GM19193 (cell line): Measurements from ENCODE around the gene PACSIN2.
A peak's percentile ranks its signal among the peaks of the same experiment; 100 is the strongest.

Experiments
- POLR2A ChIP-seq: IDR thresholded peaks from 4 replicates; pipeline ENCODE4 v1.6.1; 2011; ENCODE audit not compliant: insufficient read depth, insufficient read length; ENCODE audit errors: extremely low read depth

The PACSIN2 gene

DNA sequence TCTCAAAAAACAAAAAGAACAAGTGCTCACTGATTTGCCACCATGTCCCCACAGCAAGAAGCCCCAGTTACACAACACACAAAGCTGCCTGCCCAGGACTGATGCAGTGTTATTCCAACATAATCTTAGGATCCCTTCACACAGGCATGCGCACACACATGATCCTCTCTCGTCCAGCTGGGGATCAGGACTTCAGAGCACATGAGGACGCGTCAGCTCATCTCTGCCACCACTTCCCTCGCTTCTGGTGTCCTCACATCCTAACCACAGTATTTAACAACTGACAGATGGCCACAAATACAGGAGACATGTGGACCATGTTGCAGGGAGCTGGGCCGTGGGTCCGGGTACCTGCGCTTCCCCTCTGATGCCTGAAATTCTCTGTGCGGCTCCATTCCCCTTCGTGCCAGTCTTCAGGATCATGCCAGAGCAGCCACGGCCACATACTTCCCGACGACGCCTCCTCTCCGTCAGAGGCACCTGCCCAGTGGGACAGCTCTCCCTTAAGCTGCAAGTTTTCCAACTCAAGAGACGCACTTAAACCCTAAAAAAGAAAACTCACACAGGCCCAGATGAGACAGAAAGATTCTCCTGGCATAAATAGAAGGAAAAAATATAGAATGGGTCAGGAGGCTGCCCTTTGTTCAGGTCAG lies 68.3 kb downstream of the PACSIN2 start:
- TF ChIP-seq POLR2A, result no peak

DNA sequence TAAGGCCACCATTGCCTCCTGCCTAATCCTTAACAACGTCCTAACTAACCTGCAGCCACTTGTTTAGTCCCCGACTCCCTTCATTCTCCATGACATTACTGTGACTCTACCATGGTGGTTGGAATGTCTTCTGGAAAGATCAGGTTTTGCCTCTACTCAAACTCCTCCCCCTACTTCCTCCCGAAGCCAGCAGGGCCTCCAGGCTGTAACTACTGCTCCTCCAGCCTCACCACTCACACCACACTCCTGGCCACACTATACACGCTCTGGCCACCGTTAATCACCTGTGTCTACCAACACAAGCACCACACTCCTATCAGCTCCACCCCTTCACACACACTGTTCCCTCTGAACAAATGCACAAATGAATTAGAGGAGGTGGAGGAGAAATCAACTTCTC lies 69.2 kb downstream of the PACSIN2 start:
- TF ChIP-seq POLR2A, result no peak

DNA sequence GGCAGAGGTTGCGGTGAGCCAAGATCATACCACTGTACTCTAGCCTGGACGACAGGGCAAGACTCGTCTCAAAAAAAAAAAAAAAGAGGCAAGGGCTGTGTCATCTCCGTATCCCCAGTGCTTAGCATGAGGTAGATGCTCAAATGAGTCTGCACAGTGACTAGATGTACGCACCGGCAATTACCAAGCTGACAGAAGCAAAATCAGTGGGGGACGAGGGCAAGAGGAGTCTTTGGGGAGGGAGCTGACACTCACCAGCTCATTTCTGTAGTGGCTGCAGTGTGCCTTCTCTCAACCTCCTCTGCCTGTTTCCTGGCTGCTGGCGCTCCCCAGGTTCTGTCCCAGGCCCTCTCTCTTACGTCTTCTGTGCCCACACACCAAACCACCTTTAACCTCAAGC lies 69.9 kb downstream of the PACSIN2 start:
- TF ChIP-seq POLR2A, result no peak

DNA sequence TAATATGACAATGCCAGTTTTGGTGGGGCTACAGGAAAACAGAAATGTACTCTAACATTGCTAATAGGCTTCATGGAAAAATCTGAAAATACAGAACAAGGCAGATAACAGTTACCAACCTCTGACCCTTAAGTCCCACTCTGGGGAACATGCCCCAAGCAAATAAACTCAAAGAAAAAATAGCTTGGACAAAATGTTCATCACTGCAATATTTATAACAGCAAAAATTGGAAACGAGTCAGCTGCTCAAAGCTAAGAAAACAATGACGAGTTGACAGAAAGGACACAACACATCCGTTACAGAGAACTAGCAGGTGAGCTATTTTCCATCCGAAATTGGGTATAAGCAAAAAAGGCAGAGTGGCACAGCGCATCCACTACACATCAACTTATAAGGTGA lies 70.5 kb downstream of the PACSIN2 start:
- no peak for TF ChIP-seq POLR2A

DNA sequence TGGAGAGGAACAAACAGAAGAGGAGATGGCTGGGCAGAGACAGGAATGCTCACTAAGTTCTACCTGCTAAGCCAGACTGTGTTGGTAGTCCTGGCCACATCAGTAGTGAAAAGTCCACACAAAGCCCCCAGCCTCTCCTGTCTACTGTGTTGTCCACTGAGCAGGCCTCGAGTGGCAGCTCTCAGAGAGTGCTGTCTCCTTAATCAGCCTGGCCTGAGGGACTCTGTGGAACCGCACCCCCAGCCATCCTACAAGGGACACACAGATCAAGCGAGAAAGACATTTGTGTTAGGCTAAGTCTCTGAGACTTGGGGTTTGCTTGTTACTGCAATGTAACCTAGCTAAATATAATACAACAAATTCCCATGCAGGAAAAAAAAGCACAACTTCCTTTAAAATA lies 71.0 kb downstream of the PACSIN2 start:
- TF ChIP-seq POLR2A, result no peak

DNA sequence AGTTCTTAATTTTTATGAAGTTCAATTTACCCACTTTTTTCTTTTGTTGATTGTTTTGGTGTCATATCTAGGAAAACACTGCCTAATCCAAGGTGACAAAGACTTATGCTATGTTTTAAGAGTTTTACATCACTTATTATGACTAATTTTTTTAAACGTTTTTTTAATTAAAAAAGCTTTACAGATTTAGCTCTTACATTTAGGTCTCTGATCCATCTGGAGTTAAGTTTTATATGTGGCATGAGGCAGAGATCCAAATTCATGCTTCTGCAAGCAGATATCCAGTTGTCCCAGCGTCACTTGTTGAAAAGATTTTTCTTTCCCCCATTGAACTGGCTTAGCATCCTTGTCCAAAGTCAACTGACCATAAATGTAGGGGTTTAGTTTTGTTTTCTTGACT lies 72.6 kb downstream of the PACSIN2 start:
- no peak for TF ChIP-seq POLR2A

DNA sequence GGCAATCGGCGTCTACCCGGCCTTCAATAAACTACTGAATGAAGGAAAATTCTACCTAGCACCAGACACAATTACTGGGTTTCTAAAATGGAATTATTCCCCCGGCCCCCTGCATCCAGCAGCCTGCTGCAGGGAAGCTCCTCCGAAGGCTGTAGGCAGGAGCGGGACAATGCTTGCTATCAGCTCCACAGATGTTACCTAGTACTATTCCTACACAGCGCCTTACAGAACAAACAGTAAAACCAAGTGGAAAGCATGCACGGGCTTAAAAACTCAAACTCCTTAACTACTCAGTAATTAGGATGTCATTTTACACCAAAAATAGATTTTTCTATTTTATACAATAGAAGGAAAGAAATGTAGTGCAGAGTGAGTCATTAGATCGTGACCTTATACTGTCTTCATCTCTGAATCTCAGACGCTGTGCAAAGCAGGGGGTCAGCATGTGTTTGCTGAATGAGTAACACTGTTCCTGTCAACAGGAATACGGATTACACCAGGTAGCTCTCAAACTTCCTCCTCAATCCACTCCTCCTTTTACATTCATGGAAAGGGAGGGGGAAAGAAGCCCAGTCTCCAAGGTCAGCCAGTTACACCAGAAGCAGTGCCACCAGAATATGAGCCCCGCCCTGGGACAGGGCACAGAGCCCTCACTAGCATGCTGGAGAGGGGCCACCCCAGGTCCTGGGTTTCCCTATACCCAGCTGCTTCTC lies 74.9 kb downstream of the PACSIN2 start:
- no peak for TF ChIP-seq POLR2A

DNA sequence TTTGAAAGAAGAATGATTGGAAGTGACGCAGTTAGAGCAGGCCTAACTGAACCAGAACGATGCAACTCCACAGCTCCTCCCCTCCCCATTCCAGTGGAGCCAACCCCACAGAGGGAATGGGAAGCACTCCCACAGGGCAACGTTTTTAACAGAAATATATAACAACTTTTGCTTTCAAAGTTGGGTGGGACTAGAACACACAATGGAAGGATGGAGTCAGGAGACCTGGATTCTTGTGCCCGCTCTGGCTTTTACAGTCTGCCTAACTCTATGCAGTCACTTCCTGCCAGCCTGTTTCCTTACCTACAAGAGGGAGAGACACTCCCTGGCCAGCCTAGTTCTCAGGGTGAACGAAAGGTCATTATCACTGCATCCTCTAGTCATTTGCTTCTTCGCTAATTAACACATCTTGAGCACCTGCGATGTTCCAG lies 75.5 kb downstream of the PACSIN2 start:
- no peak for TF ChIP-seq POLR2A

DNA sequence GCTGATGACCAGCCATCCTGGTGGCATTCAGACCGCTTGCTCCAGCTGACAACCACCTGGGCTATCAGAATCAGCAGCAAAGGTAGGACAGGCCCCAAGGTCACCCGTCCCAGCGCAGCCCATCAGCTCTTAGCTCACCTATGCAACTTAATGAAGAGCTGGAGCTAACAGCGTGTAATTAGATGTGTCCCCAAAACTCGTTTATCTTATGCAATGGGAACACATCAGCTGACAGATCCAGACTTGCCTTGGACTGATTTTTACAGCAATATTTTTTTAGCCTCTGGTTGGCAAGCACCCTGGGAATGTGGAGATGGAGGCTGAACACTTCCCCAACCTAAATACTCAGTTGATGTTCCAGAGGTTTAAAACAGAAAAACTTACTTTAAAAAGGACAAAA lies 76.0 kb downstream of the PACSIN2 start:
- no peak for TF ChIP-seq POLR2A

DNA sequence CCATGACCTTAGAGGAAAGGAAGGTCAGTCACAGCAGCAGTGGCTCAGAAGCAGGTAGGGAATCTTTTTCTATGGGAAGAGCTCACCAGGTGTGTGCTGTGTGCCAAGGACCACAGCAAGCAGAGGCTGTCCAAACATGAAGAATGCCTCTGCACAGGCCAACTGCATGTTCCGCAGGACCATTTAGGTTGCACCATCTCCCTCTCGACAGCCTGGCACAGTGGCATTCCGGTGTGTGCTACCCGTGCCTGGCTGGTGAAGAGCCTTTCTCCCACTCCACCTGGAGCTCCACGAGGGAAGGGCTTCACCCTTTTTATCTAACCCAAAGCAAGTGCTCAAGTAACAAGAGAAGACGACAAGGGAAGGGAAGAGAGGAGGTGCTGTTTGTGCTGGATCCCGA lies 76.5 kb downstream of the PACSIN2 start:
- no peak for TF ChIP-seq POLR2A

DNA sequence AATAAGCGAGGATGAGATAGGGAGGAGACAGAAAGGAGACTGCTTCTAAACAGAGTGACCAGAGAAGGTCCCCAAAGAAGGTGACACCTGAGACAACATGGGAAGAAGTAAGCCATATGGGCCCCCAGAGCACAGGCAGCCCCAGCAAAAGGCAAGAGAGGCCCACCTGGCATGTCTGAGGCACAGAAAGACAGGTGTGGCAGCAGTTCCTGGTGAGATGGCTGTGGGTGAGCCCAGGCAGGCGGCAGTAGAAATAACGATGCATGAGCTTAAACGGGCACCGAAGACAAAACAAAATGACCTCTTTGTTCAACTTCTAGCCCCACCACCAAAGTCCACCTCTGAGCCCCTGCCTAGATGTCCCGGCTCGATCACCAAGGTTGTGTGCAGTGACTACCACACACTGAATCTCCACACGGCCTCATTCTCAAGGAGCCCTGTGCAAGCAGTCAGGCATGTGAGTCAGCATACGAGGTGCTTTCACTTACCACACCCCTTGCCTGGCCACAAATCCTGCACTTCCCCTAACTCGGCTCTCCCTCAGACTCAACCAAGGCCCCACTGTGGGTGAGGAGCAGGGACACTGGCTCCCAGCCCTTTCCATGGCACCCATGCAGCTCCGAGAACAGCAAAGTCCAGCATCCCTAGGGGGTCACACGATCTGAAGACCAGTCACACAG lies 77.6 kb downstream of the PACSIN2 start:
- no peak for TF ChIP-seq POLR2A

DNA sequence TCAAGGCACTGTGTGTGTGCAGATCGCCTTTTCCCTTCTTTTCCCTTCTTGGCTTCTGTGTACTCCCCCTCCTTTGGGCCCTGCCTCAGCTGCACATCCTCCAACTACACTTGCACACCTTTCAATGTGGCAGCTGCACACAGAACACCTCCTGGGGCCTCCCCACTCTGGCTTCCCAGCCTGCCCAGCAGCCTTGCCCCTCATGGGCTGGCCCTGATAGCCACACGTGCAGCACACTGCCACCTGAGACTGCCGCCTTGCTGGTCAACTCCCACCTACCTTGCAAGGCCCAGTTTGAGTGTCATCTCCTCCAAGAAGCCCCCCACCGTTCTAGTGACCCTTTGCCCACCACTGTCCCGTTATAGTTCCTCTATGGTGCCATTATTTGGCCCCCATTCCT lies 80.6 kb downstream of the PACSIN2 start:
- TF ChIP-seq POLR2A, result no peak

DNA sequence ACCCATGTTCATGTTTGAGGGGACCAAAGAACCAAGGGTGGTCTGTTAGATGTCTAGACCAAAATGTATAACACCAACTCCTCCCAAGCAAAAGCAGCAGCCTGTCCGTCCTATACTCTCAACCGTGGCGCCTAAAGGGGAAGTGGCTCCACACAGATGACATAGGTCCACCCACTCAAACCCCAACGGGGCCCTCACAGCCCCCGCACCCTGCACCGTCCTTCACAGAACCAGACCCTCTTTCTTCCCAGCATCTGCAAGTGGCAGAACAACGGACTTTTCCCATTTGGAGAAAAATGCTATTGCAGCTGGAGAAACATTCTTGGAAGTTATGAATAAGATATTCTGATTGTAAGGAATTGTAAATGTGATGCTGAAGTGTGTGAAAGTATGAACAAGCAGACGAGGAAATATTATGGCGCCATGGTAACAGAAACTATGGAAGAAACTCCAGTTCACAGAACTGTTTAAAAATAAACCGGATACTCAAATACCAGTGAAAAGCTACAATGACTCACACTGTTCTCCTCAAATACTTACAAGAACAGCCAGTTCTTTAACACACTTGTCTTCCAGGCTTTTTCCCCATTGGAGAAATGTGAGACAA lies 81.4 kb downstream of the PACSIN2 start:
- peak; percentile 43 for TF ChIP-seq POLR2A

DNA sequence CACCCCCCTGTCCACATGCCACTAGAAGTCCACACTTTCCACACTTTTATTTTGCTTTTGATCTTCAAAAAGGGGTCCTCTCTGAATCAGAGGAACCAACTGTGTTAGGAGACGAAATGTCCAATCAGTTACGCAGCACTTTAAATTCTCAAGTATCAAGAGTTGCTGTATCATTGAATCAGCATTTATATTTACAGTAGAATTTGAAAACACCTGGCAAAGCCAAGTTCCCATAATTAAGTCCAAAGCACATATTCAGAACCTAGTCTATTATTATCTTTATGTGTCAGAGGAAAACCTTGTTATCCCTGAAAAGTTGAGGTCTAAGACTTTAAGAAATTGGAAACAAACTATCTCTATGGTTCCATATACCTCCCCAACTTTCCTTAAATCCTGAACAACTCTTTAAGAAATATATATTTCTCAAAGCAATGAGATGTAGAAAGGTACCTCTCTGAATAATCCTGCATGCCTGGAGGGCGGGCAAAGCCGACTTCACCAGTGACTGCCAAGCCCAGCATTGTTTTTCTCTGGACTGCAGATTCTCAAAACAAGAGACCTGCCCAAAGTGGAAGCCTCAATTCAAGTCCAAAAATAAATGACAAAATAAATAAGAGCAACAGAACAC lies 82.0 kb downstream of the PACSIN2 start:
- TF ChIP-seq POLR2A, result no peak

DNA sequence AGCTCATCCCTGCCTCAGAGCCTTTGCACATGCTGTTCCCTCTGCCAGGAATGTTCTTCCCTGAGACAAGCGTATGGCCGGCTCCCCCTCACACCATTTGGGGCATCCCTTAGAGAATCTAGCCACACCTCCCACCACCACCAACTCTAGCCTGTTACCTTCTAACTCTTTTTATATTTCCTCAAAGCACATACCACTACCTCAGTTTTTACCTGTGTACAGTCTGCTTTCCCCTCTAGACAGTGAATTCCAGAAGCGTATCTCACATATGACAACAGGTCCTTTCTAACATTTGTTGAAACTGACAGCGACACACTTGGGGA lies 82.8 kb downstream of the PACSIN2 start:
- TF ChIP-seq POLR2A, result no peak
